Immature natural killer cell (primary cell): ENCODE measurements around the gene THEM5. TPM values are rescaled to one million over a fixed set of nuclear protein-coding genes. Genes with fewer than 3 reads are reported as not detected.
A peak's percentile ranks its signal among the peaks of the same experiment; 100 is the strongest.

ENCODE experiments used
- DNase-seq, 3 donors: peaks; one replicate each; pipeline ENCODE4 v3.0.0; 2022; ENCODE audit warnings: mixed read lengths in 1 of 3
- H3K27ac Mint-ChIP-seq, 6 donors: one replicate each; pipeline ENCODE4 v1.8.0; 2020; ENCODE audit warnings: mixed read lengths in 6 of 6, mild to moderate bottlenecking in 5 of 6, inconsistent platforms in 4 of 6, moderate library complexity in 3 of 6
- H3K27me3 Mint-ChIP-seq, 3 donors: one replicate each; pipeline ENCODE4 v1.8.0; 2020 to 2021; ENCODE audit warnings: low read depth in 3 of 3, mild to moderate bottlenecking in 3 of 3, mixed read lengths in 3 of 3, moderate library complexity in 3 of 3, inconsistent platforms in 1 of 3
- H3K36me3 Mint-ChIP-seq, 3 donors: one replicate each; pipeline ENCODE4 v1.8.0; 2020; ENCODE audit warnings: mixed read lengths in 3 of 3, inconsistent platforms in 2 of 3, mild to moderate bottlenecking in 2 of 3
- H3K4me1 Mint-ChIP-seq, 2 donors: one replicate each; pipeline ENCODE4 v1.8.0; 2020; ENCODE audit warnings: inconsistent platforms in 2 of 2, mild to moderate bottlenecking in 2 of 2, mixed read lengths in 2 of 2, moderate library complexity in 1 of 2
- H3K4me3 Mint-ChIP-seq, 5 donors: one replicate each; pipeline ENCODE4 v1.8.0; 2020; ENCODE audit warnings: mild to moderate bottlenecking in 5 of 5, mixed read lengths in 5 of 5, inconsistent platforms in 3 of 5, moderate library complexity in 3 of 5
- H3K9me3 Mint-ChIP-seq, 6 donors: one replicate each; pipeline ENCODE4 v1.8.0; 2020; ENCODE audit warnings: mild to moderate bottlenecking in 6 of 6, mixed read lengths in 6 of 6, inconsistent platforms in 4 of 6, moderate library complexity in 3 of 6
- polyA plus RNA-seq, 3 donors: library from polyadenylated mRNA; unstranded; fragments of 300-500 nt; fragmentation: Illumina TruSeq; gene quantifications; one replicate each; pipeline ENCODE4 v1.2.3, GENCODE V29; 2021

Gene THEM5
- polyA plus RNA-seq, 3 donors from 2014 or later: 0.56 TPM; not detected in 2

- peaks cover 0 to 6% (median 4%) of the 10 kb centered on the region in 3 donors for H3K36me3 Mint-ChIP-seq
- peaks cover 17 to 21% of the 10 kb centered on the region in 2 donors for H3K4me1 Mint-ChIP-seq
- H3K27ac Mint-ChIP-seq: no peak overlapping the region
- H3K9me3 Mint-ChIP-seq: no peaks in the 10 kb centered on the region
- H3K27me3 Mint-ChIP-seq: peaks cover 0 to 11% (median 6%) of the 10 kb centered on the region in 3 donors
- no peak for DNase-seq
- H3K4me3 Mint-ChIP-seq: no peak overlapping the region
These were observed 10.1 kb downstream of the THEM5 start for GRCh38 chr1:151843398-151843797.

DNA sequence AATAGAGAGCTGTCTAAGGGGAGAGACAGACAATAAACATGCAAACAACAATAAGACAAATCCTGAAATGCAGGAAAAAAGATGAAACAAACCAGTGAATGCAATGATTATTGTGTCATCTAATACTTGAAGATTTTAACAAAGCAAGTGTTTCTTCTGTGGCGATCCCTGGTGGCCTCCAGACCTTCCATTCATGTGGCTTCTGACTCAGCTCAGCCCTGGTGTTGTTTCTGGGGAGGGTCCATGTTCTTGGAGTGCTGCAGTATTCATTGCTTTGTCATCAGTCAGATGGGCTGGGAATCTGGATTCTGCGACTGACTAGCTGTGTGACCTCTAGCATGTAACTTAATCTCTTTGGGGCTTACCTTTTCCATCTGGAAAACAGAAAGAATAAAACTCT is 12.4 kb downstream of the THEM5 start:
- Mint-ChIP-seq H3K4me1 (peaks cover 34 to 39% of the 10 kb centered on the region in 2 donors), H3K9me3 (no peaks in the 10 kb centered on the region), H3K4me3 (no peak overlapping the region), H3K27ac (peak overlapping the region in 2 of 6 donors; percentile 60 to 80), H3K36me3 (peaks cover 0 to 6% (median 4%) of the 10 kb centered on the region in 3 donors), H3K27me3 (peaks cover 3 to 16% (median 6%) of the 10 kb centered on the region in 3 donors)
- DNase-seq: no peak

- peaks cover 34 to 39% of the 10 kb centered on the region in 2 donors for H3K4me1 Mint-ChIP-seq
- DNase-seq: no peak
These were observed 13.1 kb downstream of the THEM5 start for GRCh38 chr1:151840421-151840820.

GRCh38 chr1:151839457-151840403 is 13.8 kb downstream of the THEM5 start, which contains the start of gene C2CD4D:
C2CD4D (minus strand) TSS chr1:151839820; CDS start chr1:151838989, 831 bp downstream.
- Mint-ChIP-seq H3K4me1 (peaks cover 34 to 39% of the 10 kb centered on the region in 2 donors), H3K36me3 (peaks cover 0 to 1% (median 1%) of the 10 kb centered on the region in 3 donors), H3K4me3 (peak within 1 kb of the TSS; percentile 75 to 85 (median 79)), H3K9me3 (no peaks in the 10 kb centered on the region), H3K27ac (peak within 1 kb of the TSS; percentile 16 to 84 (median 73)), H3K27me3 (peaks cover 3 to 16% (median 6%) of the 10 kb centered on the region in 3 donors)
- DNase-seq: peak; percentile 51 to 61 (median 55)

More at GRCh38 chr1:151840421-151840820, 13.1 kb downstream of the THEM5 start:
- peaks cover 3 to 16% (median 6%) of the 10 kb centered on the region in 3 donors for H3K27me3 Mint-ChIP-seq
- H3K36me3 Mint-ChIP-seq: peaks cover 0 to 6% (median 4%) of the 10 kb centered on the region in 3 donors
- peak overlapping the region; percentile 38 to 85 (median 77) for H3K4me3 Mint-ChIP-seq
- H3K27ac Mint-ChIP-seq: peak overlapping the region in 3 of 6 donors; percentile 9 to 80 (median 60)
- H3K9me3 Mint-ChIP-seq: no peaks in the 10 kb centered on the region

DNA sequence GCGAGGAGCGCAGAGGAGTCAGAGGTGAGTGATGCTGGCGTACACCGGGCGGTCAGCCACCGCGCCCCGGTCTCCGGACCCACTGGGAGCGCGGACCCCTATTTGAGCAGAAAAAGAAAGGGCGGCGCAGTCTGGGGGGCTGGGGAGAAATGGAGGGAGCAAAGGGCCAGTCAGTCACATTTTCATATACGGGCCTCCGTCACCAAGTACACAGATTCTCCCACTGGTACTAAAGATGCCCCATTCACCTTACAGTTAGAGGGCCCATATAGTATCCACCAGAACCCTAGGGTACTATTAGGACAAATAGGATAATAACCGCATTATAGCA is 14.5 kb downstream of the THEM5 start:
- peak overlapping the region; percentile 75 to 85 (median 79) for H3K4me3 Mint-ChIP-seq

GRCh38 chr1:151838222-151839081 is 15.1 kb downstream of the THEM5 start:
- Mint-ChIP-seq H3K9me3 (no peaks in the 10 kb centered on the region), H3K27ac (peak overlapping the region in 2 of 6 donors; percentile 10 to 30), H3K4me3 (peak overlapping the region; percentile 75 to 85 (median 81)), H3K36me3 (no peaks in the 10 kb centered on the region), H3K4me1 (peaks cover 37 to 39% of the 10 kb centered on the region in 2 donors), H3K27me3 (peaks cover 3 to 16% (median 6%) of the 10 kb centered on the region in 3 donors)
- peak; percentile 41 to 57 (median 55) for DNase-seq

More for the DNA sequence above, 14.5 kb downstream of the THEM5 start:
- H3K9me3 Mint-ChIP-seq: no peaks in the 10 kb centered on the region
- H3K27ac Mint-ChIP-seq: peak overlapping the region in 3 of 6 donors; percentile 10 to 30 (median 21)
- H3K4me1 Mint-ChIP-seq: peaks cover 34 to 39% of the 10 kb centered on the region in 2 donors
- no peak for DNase-seq
- H3K36me3 Mint-ChIP-seq: no peaks in the 10 kb centered on the region
- H3K27me3 Mint-ChIP-seq: peaks cover 3 to 16% (median 6%) of the 10 kb centered on the region in 3 donors

DNA sequence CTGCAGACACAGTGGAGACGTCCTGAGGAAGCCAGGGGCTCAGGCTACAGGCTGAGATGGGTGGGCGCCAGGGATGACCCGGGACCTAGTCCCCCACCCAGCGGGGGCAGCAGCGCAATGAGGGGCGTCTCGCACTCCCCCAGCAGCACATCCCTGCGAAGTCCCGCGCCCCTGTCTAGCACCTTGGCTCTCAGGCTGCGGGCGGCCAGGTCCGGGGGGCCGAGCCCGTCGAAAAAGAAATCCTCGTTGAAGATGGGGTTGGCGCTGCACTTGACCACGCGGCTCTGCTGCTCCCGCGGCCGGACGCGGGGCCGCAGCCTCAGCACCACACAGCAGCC is 15.7 kb downstream of the THEM5 start:
- H3K27ac Mint-ChIP-seq: peak overlapping the region; percentile 34 to 94 (median 86)
- no peaks in the 10 kb centered on the region for H3K9me3 Mint-ChIP-seq
- peaks cover 3 to 15% (median 6%) of the 10 kb centered on the region in 3 donors for H3K27me3 Mint-ChIP-seq
- H3K36me3 Mint-ChIP-seq: no peaks in the 10 kb centered on the region
- H3K4me1 Mint-ChIP-seq: peaks cover 37 to 39% of the 10 kb centered on the region in 2 donors
- DNase-seq: peak in 2 of 3 donors; percentile 33 to 35
- H3K4me3 Mint-ChIP-seq: peak overlapping the region; percentile 81 to 89 (median 84)

DNA sequence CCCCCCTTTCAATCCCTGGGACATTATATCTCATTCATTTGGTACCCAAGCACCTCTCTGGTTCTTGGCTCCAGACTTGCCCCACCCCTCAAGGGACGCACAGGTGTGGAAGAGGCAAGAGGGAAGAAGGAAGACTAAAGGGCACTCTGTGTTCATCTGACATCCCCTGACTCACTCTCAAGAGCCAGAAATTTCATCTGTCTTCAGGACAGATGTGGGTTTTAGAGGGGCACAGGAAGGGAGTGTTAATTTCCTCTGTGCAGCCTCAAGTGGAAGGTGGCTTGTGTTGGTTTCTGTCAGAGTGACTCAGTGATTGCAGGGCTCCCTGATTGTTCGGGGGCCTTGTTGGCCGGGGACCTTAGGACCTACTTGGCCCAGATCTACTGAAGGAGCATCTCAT is 16.3 kb downstream of the THEM5 start:
- Mint-ChIP-seq H3K36me3 (no peaks in the 10 kb centered on the region), H3K4me1 (peaks cover 37 to 39% of the 10 kb centered on the region in 2 donors), H3K27me3 (peaks cover 3 to 15% (median 6%) of the 10 kb centered on the region in 3 donors), H3K4me3 (peak overlapping the region; percentile 81 to 89 (median 84)), H3K27ac (peak overlapping the region; percentile 34 to 94 (median 86)), H3K9me3 (no peaks in the 10 kb centered on the region)
- DNase-seq: peak in 1 of 3 donors; percentile 38

DNA sequence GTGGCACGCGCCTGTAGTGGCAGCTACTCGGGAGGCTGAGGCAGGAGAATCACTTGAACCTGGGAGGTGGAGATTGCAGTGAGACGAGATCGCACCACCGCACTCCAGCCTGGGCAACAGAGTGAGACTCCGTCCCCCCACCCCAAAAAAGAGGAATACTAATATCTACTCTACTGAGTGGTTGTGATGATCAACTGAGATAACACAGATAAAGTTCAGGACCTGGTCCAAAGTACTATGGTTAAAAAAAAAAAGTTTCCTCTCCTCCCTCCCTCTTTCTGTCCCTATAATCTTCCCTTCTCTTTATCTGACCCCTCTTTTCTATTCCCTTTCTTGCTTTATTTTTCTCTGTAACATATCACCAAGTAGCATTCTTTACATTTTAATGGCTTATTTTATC is 17.9 kb downstream of the THEM5 start:
- Mint-ChIP-seq H3K27ac (no peak overlapping the region), H3K4me1 (peaks cover 41% of the 10 kb centered on the region in 2 donors), H3K9me3 (no peaks in the 10 kb centered on the region), H3K4me3 (no peak overlapping the region), H3K27me3 (peaks cover 3 to 13% (median 6%) of the 10 kb centered on the region in 3 donors), H3K36me3 (no peaks in the 10 kb centered on the region)
- DNase-seq: no peak

- Mint-ChIP-seq H3K9me3 (no peaks in the 10 kb centered on the region), H3K27ac (no peak overlapping the region), H3K4me3 (no peak overlapping the region), H3K4me1 (peaks cover 41 to 44% of the 10 kb centered on the region in 2 donors), H3K36me3 (no peaks in the 10 kb centered on the region), H3K27me3 (peaks cover 3 to 15% (median 3%) of the 10 kb centered on the region in 3 donors)
- DNase-seq: no peak
These were observed 19.3 kb downstream of the THEM5 start for GRCh38 chr1:151834239-151834638.

GRCh38 chr1:151833172-151833900 is 20.2 kb downstream of the THEM5 start:
- no peak for DNase-seq
- Mint-ChIP-seq H3K27ac (peak overlapping the region in 1 of 6 donors; percentile 31), H3K4me1 (peaks cover 46 to 47% of the 10 kb centered on the region in 2 donors), H3K27me3 (peaks cover 3 to 13% (median 3%) of the 10 kb centered on the region in 3 donors), H3K4me3 (no peak overlapping the region), H3K36me3 (no peaks in the 10 kb centered on the region), H3K9me3 (peaks cover 0 to 2% (median 0%) of the 10 kb centered on the region in 6 donors)

DNA sequence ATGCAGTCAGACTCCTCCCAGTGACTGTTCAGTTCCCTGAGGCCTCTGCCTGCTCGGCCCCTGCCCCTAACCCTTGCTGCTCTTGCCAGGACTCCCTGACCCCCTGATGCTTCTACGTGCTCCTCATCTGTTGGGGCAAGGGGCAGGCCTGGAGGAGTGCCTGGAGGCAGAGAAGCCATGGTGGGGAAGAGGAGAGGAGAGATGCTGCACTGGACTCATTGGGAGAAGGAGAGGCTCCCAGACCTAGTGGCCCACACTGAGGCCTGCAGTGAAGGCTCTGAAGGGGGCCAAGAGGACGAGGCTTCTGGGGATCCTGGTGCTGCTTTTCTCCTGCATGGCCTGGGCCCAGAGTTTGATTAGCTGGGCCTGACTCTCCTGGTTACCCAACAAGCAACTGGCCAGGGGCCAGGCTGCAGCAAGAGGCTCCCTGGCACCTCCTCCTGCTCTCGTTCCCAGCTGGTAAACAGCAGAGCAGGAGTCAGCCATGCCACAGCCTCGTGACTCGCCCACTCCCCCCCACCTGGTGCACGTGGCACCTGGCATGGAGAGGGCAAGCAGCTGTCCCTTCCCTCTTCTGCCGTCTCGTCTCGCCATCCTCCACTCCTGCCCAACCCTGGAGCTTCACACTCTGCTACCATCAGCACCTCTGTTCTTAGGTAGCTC is 21.1 kb downstream of the THEM5 start:
- no peak overlapping the region for H3K27ac Mint-ChIP-seq
- H3K4me1 Mint-ChIP-seq: peaks cover 48 to 50% of the 10 kb centered on the region in 2 donors
- no peak for DNase-seq
- peaks cover 3 to 14% (median 3%) of the 10 kb centered on the region in 3 donors for H3K27me3 Mint-ChIP-seq
- H3K36me3 Mint-ChIP-seq: no peaks in the 10 kb centered on the region
- no peak overlapping the region for H3K4me3 Mint-ChIP-seq
- H3K9me3 Mint-ChIP-seq: peaks cover 0 to 2% (median 0%) of the 10 kb centered on the region in 6 donors
